GM13976 (cell line): Measurements from ENCODE around the gene MBNL2.
A peak's percentile ranks its signal among the peaks of the same experiment; 100 is the strongest.

ENCODE experiments used
- DNase-seq: peaks from one replicate; pipeline ENCODE4 v3.0.0; 2012; ENCODE audit warnings: low spot score
- CTCF ChIP-seq: IDR thresholded peaks from 2 replicates; pipeline ENCODE4 v1.5.1; 2012; ENCODE audit warnings: borderline replicate concordance, mild to moderate bottlenecking; ENCODE audit not compliant: insufficient read depth; ENCODE audit errors: extremely low read depth, missing control alignments, control extremely low read depth
- in situ Hi-C: fragments of 300-500 bp; cut with MboI; formaldehyde crosslinking; loops from one replicate; pipeline ENCODE4 v1.12.0; 2022; ENCODE audit warnings: low sequenced_read_pairs, mixed read lengths, inconsistent platforms; ENCODE audit not compliant: unreplicated experiment

The MBNL2 gene

GRCh38 chr13:97254816-97255215 is 32.7 kb downstream of the MBNL2 start:
- in situ Hi-C loops, result no loop called here
- no peak for TF ChIP-seq CTCF
- no peak for DNase-seq

- in situ Hi-C loops, result no loop called here
- no peak for TF ChIP-seq CTCF
- no peak for DNase-seq
Measured at GRCh38 chr13:97255515-97256021, 33.4 kb downstream of the MBNL2 start.

- DNase-seq, result no peak
- no peak for TF ChIP-seq CTCF
- in situ Hi-C loops, result no loop called here
Measured at GRCh38 chr13:97256343-97256783, 34.2 kb downstream of the MBNL2 start.

GRCh38 chr13:97257228-97257755 is 35.2 kb downstream of the MBNL2 start:
- in situ Hi-C loops, result no loop called here
- TF ChIP-seq CTCF, result no peak
- no peak for DNase-seq

GRCh38 chr13:97257800-97258799 is 36.0 kb downstream of the MBNL2 start:
- TF ChIP-seq CTCF, result no peak
- in situ Hi-C loops, result no loop called here
- peak; percentile 54 for DNase-seq

- in situ Hi-C loops, result no loop called here
- TF ChIP-seq CTCF, result no peak
- DNase-seq, result no peak
Measured at GRCh38 chr13:97258801-97259200, 36.7 kb downstream of the MBNL2 start.
